BE2C (cell line): Measurements from ENCODE around the gene TDG. TPM values are rescaled to one million over a fixed set of nuclear protein-coding genes. Genes with fewer than 3 reads are reported as not detected.

Experiments used
- DNase-seq: peaks from one replicate; pipeline ENCODE4 v3.0.0-alpha.2; 2020
- H3K27me3 ChIP-seq: fragments of 250-450 bp; sonication (Bioruptor Pico); 2 replicates; pipeline ENCODE4 v1.5.1; 2020; ENCODE audit warnings: mild to moderate bottlenecking
- H3K36me3 ChIP-seq: fragments of 250-450 bp; sonication (Bioruptor Pico); 2 replicates; pipeline ENCODE4 v1.5.1; 2020; ENCODE audit warnings: mild to moderate bottlenecking
- H3K4me1 ChIP-seq: fragments of 250-450 bp; sonication (Bioruptor Pico); 2 replicates; pipeline ENCODE4 v1.5.1; 2020
- H3K4me3 ChIP-seq: 2 replicates; pipeline ENCODE4 v1.5.1; 2011; ENCODE audit warnings: low read depth, low read length
- H3K9me3 ChIP-seq: fragments of 250-450 bp; sonication (Bioruptor Pico); 2 replicates; pipeline ENCODE4 v1.5.1; 2020
- CTCF ChIP-seq: IDR thresholded peaks from 2 replicates; pipeline ENCODE4 v1.5.1; 2012; ENCODE audit warnings: mild to moderate bottlenecking, low read depth, low read length
- polyA plus RNA-seq: library from polyadenylated mRNA; unstranded; fragments of >200 nt; gene quantifications from one replicate; pipeline ENCODE4 v1.2.1, GENCODE V29; 2012; ENCODE audit warnings: low read depth, missing spikeins; ENCODE audit not compliant: insufficient read length, insufficient read depth

The TDG gene
- polyA plus RNA-seq, result 27.5 TPM

DNA sequence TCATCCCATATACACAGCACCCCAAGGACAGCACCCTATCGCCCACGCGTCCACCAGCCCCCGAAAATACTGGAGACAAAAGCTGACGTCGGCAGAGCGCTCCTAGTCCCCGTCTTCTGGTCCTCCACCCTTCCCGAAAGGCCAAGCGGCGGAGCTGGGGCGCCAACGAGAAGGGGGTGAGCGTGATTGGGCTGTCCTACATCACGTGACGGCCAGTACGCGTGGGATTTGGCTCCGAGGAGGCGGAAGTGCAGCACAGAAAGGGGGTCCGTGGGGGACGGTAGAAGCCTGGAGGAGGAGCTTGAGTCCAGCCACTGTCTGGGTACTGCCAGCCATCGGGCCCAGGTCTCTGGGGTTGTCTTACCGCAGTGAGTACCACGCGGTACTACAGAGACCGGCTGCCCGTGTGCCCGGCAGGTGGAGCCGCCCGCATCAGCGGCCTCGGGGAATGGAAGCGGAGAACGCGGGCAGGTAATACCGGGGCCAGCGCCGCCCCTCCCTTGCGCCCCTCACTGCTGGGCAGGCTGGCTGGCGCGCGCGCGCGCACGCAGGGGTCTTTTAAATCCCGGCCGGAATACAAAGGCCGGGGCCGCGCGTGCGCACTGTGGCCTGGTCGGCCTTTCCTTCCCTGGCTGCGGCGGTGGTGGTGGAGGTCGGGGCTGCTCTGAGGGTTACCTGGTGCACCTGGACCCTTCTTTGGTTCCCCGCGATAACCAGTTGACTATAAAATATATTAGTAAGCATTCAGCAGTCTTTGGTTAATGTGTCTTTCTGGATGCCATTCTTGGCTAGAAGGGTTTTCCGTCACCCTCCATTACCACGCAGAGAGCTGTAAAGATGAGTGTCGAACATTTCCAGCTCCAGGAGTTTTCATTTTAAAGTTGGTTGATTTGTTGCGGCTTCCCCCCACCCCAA is at the start of gene TDG:
TSS of gene TDG (plus strand) at position 283 of the 915 bp plus-strand sequence. CDS start at position 449, 166 bp downstream.
- no peak for TF ChIP-seq CTCF
- peaks cover 13% of the 10 kb centered on the region for H3K36me3 ChIP-seq
- DNase-seq, result peak; percentile 98
- peak within 1 kb of the TSS; percentile 98 for H3K4me3 ChIP-seq
- H3K4me1 ChIP-seq, result no peaks in the 10 kb centered on the region
- H3K9me3 ChIP-seq, result no peaks in the 10 kb centered on the region
- H3K27me3 ChIP-seq, result no peaks in the 10 kb centered on the region

GRCh38 chr12:103917873-103918272 is 47.8 kb upstream of the TDG start:
- H3K4me1 ChIP-seq, result no peaks in the 10 kb centered on the region
- no peaks in the 10 kb centered on the region for H3K27me3 ChIP-seq
- no peaks in the 10 kb centered on the region for H3K36me3 ChIP-seq
- no peak for DNase-seq
- no peaks in the 10 kb centered on the region for H3K9me3 ChIP-seq
- H3K4me3 ChIP-seq, result no peak overlapping the region
- no peak for TF ChIP-seq CTCF

GRCh38 chr12:103924761-103925641 is 40.7 kb upstream of the TDG start:
- no peak overlapping the region for H3K4me3 ChIP-seq
- DNase-seq, result peak; percentile 18
- no peak for TF ChIP-seq CTCF

GRCh38 chr12:103928682-103929045 is 37.0 kb upstream of the TDG start:
- H3K4me3 ChIP-seq, result peak overlapping the region; percentile 75
- H3K36me3 ChIP-seq, result peaks cover 22% of the 10 kb centered on the region
- no peaks in the 10 kb centered on the region for H3K4me1 ChIP-seq
- no peaks in the 10 kb centered on the region for H3K9me3 ChIP-seq
- DNase-seq, result no peak
- no peaks in the 10 kb centered on the region for H3K27me3 ChIP-seq
- no peak for TF ChIP-seq CTCF

More at GRCh38 chr12:103924761-103925641, 40.7 kb upstream of the TDG start:
- Histone ChIP-seq H3K9me3 (no peaks in the 10 kb centered on the region), H3K4me1 (no peaks in the 10 kb centered on the region), H3K36me3 (no peaks in the 10 kb centered on the region), H3K27me3 (no peaks in the 10 kb centered on the region)

DNA sequence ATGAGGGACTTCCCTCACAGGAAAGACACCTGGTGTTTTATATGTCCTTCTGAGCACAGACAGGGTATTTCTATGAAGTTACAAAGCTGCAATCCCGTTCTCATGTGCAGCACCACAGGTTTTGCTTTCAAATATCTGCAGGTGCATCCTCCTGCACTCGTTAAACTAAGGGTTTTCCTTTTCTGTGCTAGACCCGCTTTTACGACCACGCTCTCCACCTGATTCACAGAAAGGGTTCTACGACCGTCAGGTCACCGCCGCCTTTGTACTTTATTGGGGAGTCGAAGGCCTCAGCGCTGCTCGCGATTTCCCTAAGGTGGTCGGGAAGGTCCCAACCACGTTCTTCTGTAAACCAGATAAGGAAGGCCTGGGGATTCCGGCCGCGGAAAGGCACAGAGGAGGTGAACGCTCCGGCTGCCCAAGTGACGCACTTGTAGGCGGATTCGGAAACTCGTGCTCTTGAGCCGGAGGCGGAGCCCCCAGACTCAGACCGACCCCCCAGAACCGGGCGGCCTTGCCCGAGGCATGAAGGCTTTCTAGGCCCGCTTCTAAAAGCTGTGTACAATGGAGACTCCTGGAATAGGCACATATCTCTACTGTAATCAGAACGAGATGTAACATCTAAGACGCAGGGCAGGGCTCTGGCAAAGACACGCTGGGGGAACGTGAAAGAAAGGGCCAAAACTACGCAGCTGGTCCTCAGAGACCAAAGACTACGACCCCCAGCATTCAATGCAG is 36.5 kb upstream of the TDG start:
- H3K27me3 ChIP-seq, result no peaks in the 10 kb centered on the region
- H3K9me3 ChIP-seq, result no peaks in the 10 kb centered on the region
- DNase-seq, result peak; percentile 83
- peaks cover 28% of the 10 kb centered on the region for H3K36me3 ChIP-seq
- no peaks in the 10 kb centered on the region for H3K4me1 ChIP-seq
- TF ChIP-seq CTCF, result no peak
- peak overlapping the region; percentile 75 for H3K4me3 ChIP-seq
